Fibroblast of upper back skin (primary cell): ENCODE data around the gene TMF1.

Experiments
- DNase-seq: peaks from one replicate; pipeline ENCODE4 v3.0.0-alpha.2; 2013

TMF1 gene, protein sequence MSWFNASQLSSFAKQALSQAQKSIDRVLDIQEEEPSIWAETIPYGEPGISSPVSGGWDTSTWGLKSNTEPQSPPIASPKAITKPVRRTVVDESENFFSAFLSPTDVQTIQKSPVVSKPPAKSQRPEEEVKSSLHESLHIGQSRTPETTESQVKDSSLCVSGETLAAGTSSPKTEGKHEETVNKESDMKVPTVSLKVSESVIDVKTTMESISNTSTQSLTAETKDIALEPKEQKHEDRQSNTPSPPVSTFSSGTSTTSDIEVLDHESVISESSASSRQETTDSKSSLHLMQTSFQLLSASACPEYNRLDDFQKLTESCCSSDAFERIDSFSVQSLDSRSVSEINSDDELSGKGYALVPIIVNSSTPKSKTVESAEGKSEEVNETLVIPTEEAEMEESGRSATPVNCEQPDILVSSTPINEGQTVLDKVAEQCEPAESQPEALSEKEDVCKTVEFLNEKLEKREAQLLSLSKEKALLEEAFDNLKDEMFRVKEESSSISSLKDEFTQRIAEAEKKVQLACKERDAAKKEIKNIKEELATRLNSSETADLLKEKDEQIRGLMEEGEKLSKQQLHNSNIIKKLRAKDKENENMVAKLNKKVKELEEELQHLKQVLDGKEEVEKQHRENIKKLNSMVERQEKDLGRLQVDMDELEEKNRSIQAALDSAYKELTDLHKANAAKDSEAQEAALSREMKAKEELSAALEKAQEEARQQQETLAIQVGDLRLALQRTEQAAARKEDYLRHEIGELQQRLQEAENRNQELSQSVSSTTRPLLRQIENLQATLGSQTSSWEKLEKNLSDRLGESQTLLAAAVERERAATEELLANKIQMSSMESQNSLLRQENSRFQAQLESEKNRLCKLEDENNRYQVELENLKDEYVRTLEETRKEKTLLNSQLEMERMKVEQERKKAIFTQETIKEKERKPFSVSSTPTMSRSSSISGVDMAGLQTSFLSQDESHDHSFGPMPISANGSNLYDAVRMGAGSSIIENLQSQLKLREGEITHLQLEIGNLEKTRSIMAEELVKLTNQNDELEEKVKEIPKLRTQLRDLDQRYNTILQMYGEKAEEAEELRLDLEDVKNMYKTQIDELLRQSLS

DNA sequence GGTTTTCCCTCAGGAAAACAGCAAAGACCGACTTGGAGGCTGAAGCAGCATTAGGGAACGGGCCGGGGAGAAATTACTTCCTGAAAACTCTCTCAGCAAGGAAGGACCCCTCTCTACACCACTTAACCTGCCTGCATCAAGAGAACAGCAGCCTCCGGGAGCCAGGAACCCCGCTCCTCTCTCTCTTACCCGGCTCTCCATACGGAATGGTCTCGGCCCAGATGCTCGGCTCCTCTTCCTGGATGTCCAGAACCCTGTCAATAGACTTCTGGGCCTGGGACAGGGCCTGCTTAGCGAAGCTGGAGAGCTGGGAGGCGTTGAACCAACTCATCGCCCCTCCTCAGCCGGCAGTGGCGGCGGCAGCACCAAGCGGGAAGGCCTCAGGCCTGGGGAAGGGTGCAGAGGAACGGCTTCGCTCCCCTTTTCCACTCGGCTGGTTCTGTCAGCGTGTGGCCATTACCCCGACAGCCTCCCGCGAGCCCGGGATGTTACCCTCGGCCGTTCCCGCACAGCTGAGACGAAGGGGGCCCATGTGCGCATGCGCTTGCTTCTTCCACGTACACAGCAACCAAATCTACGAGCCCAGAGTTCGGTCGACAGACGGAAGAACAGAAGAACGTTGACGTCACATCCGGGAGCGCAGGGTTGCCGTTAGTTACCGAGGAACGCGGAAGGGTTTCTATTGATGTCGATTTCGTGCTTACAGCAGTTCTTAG is at the start of gene TMF1:
TSS of gene TMF1 (minus strand) at position 578 of the 716 bp plus-strand sequence. CDS start at position 331, 247 bp downstream.
- peak; percentile 99 for DNase-seq

DNA sequence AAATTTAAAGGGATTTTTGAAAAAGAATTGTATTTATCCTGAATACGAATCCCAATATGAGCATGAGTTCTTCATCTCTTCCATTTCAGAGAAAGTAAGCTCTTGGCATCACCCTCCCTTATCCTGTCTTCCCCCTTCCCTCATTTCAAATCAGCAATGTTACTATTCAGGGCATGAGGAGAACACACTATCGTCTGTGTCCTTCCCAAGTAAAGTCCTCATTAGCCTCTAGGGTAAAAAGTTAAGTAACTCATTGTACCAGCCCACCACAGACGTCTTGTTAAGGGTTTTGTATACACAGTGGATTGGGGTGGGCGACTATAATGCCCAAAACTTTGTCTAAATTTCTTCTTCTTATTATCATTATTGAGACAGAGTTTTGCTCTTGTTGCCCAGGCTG is 47.4 kb upstream of the TMF1 start:
- no peak for DNase-seq

DNA sequence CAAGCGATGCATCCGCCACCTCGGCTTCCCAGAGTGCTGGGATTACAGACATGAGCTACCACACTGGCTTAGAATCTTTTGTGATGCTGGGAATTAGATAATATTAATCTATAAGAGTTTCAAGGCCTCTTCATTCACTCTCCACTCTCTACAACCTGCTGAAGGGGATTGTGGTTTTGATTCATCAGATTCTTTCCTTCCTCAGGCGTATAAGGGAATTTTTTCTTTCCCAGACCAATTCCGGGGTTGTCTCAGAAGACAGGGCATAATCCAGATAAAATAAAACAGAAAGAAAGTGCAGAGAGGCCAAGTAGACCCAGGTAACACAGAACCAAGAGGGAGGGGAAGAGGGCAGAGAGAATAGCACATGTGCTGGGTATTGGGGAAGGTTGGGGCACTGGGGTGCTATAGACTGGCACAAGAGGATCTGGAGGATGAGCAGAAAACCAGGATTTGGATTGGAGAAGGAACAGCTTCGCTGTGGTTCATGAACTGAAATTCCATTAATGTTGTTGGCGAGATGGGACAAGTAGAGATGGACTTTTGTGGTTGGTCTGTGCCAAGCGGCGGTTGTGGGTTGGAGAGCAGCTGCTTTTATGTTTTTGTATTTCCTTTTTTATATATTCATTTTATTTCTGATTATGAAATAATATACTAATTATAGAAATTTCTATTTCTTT is 45.4 kb upstream of the TMF1 start:
- DNase-seq, result peak; percentile 24

DNA sequence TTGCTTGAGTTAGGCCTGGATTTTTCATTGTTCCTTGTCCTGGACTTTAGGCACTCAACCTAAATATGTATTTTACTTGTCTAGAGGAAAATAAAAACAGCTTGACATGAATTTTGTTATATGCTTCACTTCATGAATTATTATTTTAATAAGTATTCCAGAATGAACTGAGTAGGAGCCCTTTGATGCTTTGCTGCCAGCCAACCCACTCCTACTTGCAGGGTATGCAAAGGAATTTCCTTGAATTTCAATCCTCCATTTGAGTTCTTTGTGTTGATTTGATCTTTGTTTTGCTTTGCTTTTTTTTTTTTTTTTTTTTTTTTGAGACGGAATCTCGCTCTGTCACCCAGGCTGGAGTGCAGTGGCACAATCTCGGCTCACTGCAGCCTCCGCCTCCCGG is 44.2 kb upstream of the TMF1 start:
- DNase-seq, result no peak

DNA sequence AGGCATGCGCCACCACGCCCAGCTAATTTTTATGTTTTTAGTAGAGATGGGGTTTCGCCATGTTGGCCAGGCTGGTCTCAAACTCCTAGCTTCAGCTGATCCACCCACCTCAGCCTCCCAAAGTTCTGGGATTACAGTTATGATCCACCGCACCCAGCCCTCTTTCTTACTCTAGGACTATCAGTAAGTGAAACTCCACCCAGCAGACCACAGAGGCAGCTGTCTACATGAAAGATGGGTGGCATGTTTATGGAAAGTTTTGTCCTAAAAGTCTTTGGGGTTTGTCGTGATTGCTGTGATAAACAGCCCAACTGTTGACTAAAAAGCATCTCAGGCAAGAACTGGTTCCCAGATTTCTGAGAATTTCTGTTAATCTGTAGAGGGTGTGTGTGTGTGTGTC is 43.5 kb upstream of the TMF1 start:
- no peak for DNase-seq

DNA sequence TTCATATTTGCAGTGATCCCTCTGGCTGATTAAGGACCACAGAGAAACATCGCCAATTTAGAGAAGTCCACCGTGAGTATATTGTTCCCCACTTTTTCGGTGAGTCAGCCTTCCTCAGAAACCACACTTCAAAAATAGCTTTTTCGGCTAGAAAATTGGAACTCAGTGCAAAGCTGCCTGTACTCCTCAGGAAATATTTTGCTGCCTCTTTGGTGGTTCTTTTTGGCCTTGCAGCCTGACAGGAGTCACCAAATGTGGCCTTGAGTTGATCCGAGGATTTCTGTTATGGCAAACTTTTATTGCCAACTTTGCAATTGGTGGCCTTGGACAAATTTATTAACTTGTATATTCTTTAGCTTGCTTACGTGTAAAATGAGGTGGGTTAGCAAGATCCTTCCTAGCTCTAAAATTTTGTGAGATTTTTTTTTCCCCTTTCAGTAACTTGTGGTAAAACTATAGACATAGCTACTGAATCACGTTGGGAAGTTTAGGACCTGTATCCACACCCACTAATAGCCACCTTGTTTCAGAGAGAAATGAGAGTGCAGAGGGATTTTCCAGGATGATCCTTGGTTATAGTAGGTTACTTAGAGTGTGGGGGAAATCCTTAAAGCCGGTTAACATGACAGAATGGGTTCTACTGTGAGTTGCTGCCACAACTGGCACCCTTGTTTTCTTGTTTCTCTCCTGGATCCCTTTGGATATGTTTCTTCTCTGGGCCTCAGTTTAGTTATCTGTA is 42.5 kb upstream of the TMF1 start:
- DNase-seq, result peak; percentile 68

DNA sequence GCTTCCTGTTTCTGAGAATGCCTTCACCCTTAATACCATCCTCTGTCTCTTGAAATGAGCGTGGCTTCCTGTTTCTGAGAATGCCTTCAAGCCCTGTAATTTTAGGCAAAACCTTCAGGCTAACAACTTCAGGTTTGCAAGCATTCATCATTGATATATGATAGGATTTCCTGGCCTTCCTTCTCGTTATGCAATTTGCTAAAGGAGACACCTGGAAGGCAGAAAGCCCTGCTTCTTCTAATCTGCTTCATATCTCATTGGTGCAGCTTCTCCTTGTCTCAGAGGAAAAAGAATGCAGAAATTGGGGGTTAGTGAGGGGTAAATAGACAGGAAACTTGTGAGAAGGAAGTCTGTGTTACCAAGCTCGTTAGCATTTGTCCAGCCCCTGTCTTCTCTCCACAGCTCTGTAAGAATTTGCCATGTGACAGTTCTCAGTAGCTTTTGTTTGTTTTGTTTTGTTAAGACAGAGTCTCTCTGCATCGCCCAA is 39.9 kb upstream of the TMF1 start:
- DNase-seq, result no peak

DNA sequence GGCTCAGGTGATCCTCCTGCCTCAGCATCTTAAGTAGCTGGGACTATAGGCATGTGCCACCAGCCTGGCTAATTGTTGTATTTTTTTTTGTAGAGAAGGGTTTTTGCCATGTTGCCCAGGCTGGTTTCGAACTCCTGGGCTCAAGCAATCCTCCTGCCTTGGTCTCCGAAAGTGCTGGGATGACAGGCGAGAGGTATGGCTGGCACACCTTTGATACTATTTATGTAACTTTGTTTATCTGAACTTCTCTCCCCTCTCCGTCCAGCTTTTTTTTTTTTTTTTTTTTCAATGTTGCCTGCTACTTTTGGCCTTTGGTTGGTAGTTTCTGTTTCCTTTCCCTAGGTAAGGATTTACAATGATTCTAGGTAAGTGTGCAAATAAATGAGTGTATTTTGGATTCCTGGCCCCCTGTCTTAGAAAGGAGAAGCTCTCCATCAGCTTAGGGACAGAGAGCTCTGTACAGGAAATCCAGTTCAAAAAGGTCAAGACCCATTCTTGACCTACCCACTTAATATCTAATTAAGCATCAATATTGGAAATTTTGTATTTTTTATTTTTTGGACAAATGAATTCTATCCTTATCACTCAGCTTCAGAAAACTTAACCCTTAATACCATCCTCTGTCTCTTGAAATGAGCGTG is 39.4 kb upstream of the TMF1 start:
- DNase-seq, result no peak

DNA sequence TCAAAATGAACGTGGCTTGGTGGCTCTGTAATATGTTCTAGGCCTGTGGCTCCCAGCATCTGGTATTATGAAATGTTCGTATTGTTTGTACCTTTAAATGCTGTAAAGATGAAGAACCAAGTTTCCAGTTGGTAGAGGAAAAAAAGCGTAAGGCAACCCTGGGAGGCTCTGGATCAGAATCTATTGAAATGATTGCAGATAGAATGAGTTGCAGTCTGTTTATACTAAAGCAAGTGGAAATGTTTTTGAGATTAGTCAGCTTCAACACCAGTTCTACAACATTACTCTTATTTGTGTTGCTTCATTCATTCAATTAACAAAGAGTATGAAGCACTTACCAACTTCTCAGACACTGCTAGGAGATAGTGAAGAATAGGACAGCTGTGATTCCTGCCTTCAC is 37.9 kb upstream of the TMF1 start:
- DNase-seq, result peak; percentile 56

DNA sequence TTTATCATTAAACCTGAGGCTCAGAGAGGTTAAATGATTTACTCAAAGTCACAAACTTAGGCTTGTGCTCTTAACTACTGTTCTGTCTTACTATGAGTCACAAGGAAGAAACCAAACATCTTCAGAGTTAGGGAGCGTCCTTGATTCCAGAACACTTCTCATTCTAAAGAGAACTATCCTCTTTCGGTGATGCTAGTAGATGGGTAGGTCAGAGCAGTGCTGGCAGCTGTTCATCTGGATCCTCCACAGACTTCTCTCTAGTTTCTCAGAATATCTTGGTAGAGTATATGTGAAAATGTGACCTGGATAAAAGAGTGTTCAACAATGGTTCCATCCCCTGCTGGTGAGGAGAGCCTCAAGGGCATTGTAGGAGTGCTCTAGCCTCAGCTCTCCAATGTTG is 35.9 kb upstream of the TMF1 start:
- peak; percentile 44 for DNase-seq

DNA sequence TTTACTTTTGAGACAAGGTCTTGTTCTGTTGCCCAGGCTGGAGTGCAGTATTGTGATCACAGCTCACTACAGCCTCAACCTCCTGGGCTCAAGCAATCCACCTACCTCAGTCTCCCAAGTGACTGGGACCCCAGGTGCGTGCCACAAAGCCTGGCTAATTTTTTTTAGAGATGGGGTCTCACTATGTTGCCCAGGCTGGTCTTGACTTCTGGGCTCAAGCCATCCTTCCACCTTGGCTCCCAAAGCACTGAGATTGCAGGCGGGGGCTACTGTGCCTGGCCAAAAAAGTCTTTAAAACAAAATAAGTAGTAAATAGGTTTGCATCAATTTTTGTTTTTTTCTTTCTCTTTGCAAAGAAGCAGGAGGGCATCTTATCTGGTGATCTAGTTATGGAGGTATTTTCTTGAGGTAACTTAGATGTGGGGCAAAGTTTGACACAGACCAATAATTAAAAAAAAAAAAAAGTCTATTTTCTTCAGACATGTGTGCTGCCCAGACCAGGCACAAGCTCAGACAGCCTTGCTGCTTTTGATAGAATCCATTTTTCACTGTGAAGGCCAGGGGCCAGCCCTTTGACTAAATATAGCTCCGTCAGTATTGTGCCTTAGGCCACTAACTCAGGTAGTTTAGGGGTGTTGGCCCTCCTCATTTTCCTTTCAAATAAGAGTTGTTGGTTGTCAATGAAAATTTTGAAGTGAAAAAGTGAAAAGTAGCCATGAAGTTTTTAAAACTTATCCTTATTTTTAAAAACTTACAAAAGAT is 35.1 kb upstream of the TMF1 start:
- DNase-seq, result no peak

DNA sequence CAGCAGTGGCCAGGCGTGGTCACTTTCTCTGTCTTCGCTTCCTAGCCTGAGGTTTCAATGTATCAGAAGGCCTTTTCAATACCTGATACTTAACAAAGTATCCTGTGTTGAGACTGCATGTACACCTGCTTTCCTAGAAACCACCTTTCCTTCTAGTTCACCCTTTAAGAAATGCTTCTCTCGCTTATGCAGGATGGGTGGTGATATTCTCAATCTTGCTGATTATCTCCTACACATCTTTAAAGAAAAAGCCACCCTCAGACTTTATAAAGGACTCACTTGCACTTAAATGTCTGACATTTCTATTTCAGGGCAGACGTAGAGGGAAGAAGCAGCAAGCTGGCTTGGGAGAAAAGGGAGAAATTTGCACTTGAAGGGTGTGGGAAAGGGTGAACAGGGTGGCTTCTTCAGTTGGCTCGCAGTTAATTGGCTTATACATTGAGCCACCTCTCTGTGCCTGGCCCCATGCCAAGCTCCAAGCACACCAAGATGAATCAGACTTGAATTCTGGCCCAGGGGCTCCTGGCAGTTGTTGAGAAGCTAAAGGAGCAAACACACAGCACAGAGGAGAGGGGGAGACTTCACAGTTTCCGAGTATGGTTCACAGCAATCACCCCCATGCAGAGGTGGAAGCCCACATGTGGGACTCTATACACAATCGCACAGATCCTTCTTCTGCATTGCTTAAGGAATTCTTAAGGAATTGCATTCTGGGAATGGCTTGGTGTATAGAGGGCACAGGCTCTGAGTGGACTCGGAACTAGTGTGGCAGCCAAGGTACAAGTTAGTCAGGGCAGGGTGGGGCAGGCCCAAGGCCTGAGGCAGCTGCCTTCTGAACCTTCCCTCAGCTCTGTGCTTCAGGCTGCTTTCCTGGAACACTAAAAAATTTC is 33.9 kb upstream of the TMF1 start:
- DNase-seq, result peak; percentile 95

DNA sequence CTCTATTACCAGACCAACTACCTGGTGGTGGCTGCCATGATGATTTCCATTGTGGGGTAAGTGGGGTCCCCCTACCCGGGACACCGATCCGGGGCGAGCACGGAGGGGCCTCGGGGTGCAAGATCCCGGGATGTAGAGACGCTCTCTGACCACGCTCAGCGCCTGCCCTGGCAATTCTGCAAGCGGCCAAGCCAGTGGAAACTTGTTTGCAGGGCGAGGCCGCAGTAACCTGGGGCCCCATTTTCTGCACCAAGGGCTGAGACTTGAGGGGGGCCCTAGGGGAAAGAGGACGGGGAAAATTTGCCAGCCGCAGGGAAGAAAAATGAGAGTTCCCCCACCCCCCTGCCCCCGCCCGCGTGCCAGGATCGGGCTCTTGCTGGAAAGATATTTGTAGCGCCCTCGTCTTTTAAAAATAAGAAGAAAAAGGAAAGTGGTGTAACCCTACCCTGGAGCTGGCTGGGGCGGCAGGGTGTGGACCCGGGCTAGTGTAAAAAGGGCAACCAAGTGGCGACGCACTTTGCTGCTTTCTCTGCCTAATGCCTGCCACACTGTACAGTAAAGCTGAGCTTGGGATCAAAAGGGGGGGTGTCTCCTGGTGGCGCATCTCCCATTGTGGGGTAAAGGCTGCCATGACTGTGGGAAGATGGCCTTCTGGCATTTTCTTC is 33.2 kb upstream of the TMF1 start:
- no peak for DNase-seq

DNA sequence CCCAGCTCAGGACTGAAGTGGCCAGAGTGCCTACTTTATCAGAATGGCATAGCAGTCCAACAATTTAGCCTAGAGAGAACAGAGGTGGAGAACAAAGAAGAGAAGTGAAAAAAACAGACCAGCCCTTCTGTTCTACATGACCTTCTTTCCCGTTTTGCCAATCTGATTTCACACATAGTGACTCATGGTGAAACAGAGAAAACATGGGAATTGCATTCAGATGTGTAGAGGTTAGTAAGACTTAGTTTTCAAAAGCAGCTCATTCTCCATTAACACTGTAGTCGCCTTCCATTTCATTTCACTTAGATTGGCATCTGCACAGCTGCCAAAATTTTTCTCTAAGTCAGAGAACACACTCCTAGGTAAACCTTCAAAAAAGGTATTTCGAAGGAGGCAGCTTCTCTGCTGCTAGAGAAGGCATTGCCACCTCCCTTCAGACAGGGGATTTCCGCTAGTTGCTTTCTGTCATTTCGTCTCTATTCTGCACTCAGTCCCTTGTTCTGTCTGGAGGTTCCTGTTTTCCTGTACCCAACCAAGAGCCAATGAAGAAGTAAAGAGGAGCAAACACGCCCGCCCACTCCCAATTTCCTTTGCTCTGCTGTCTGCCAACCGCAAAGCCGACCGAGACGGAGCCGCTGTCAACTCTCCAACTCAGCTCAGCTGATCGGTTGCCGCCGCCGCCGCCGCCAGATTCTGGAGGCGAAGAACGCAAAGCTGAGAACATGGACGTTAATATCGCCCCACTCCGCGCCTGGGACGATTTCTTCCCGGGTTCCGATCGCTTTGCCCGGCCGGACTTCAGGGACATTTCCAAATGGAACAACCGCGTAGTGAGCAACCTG is 32.4 kb upstream of the TMF1 start, which contains the start of gene ARL6IP5:
TSS of gene ARL6IP5 (plus strand) at position 612 of the 842 bp plus-strand sequence. CDS start at position 723, 111 bp downstream.
- peak; percentile 91 for DNase-seq

DNA sequence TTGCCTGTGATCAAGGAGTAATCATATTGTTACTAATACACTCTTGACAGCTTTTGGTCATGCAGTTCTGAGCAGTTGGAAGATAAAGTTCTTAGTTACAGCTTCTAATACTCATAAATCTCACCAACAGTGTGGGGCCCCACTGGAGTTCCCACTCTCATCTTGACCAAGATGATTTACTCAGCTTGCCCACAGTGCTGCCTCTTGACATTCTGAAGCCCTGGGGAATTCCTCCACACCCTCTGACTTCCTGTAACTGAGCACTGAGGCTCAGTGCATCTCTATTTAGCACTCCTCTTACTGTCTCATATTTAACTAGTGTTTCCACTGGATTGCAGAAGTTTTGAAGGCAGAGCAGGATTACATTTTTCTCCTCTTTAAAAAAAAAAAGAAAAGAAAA is 30.7 kb upstream of the TMF1 start:
- peak; percentile 90 for DNase-seq

DNA sequence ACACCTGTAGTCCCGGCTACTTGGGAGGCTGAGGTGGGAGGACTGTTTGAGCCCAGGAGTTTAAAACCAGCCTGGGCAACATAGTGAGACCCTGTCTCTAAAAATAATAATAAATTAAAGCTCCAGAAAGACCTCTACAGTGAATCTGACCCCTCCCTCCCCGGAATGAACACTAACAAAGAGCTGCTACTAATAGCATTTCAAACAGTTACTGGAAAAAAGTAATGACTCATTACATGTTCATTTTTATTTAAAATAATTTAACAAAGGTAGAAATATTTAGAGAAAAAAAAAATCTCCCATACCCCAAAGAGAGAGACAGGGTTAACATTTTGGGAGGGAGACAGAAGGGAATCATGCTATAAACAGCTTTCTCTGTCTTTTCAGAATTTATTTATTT is 30.2 kb upstream of the TMF1 start:
- DNase-seq, result no peak

DNA sequence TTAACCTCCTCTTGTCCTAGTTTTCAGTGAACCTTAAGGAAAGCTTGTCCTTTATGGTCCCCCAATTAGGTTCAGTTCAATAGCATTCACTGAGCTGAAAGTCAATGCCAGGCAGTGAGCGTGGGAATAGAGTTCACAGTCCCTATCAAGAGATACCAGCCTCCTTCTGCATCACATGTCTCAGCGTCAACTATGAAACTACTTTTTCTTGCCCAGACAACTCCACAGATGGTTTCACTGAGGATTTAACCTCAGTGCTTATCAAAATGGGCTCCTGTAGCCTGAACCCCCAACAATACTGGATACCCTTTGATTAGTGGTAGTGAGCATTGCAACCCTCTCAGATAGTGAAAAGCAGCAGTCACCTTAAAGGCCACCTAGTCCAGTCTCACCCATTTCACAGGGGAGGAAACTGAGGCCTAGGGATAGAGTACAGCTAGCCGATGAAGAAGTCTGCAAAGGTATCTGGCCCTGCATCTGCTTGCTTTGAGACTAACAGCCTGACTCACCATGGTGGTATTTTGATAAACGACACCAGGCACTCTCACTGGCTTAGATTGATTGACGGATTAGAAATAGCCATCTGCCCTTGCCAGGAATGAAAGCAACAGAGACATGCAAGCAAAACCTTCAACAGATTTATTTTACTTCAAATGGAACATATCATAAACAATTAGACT is 29.6 kb upstream of the TMF1 start:
- peak; percentile 51 for DNase-seq
